Suppressor macrophage (primary cell): ENCODE data around the gene FANCC.

Source experiments
- DNase-seq, 4 experiments: peaks; one replicate each; pipeline ENCODE4 v3.0.0-alpha.2; 2020 to 2022

The FANCC gene

GRCh38 chr9:95096381-95096780, 221.1 kb downstream of the FANCC start:
- DNase-seq = no peak

- no peak for DNase-seq
These were observed 221.7 kb downstream of the FANCC start for GRCh38 chr9:95095641-95096355.

- DNase-seq = no peak
These were observed 223.5 kb downstream of the FANCC start for GRCh38 chr9:95094002-95094401.

- no peak for DNase-seq
These were observed 223.9 kb downstream of the FANCC start for GRCh38 chr9:95093586-95093985.

- DNase-seq = peak; percentile 6 to 34 (median 9)
These were observed 225.0 kb downstream of the FANCC start for GRCh38 chr9:95092262-95093072.

- peak; percentile 4 to 48 (median 40) for DNase-seq
These were observed 225.8 kb downstream of the FANCC start for GRCh38 chr9:95091601-95092261.

GRCh38 chr9:95090871-95091577, 226.5 kb downstream of the FANCC start:
- no peak for DNase-seq

GRCh38 chr9:95090023-95090791, 227.3 kb downstream of the FANCC start:
- DNase-seq = no peak

- no peak for DNase-seq
These were observed 228.1 kb downstream of the FANCC start for GRCh38 chr9:95089257-95090022.

GRCh38 chr9:95088421-95089161, 228.9 kb downstream of the FANCC start:
- no peak for DNase-seq

- DNase-seq = no peak
These were observed 229.8 kb downstream of the FANCC start for GRCh38 chr9:95087659-95088242.

GRCh38 chr9:95086564-95086955, 230.9 kb downstream of the FANCC start:
- no peak for DNase-seq

- DNase-seq = no peak
These were observed 231.5 kb downstream of the FANCC start for GRCh38 chr9:95085861-95086563.

- DNase-seq = no peak
These were observed 232.3 kb downstream of the FANCC start for GRCh38 chr9:95085036-95085770.

- DNase-seq = no peak
These were observed 233.1 kb downstream of the FANCC start for GRCh38 chr9:95084254-95084934.

- no peak for DNase-seq
These were observed 234.3 kb downstream of the FANCC start for GRCh38 chr9:95083086-95083768.

- no peak for DNase-seq
These were observed 235.0 kb downstream of the FANCC start for GRCh38 chr9:95082401-95083084.
